Amniotic stem cell (primary cell): ENCODE measurements around the gene CMSS1.

Experiments used
- DNase-seq: peaks from one replicate; lab custom pipeline; 2025; lab: John Stamatoyannopoulos, UW

The CMSS1 gene

DNA sequence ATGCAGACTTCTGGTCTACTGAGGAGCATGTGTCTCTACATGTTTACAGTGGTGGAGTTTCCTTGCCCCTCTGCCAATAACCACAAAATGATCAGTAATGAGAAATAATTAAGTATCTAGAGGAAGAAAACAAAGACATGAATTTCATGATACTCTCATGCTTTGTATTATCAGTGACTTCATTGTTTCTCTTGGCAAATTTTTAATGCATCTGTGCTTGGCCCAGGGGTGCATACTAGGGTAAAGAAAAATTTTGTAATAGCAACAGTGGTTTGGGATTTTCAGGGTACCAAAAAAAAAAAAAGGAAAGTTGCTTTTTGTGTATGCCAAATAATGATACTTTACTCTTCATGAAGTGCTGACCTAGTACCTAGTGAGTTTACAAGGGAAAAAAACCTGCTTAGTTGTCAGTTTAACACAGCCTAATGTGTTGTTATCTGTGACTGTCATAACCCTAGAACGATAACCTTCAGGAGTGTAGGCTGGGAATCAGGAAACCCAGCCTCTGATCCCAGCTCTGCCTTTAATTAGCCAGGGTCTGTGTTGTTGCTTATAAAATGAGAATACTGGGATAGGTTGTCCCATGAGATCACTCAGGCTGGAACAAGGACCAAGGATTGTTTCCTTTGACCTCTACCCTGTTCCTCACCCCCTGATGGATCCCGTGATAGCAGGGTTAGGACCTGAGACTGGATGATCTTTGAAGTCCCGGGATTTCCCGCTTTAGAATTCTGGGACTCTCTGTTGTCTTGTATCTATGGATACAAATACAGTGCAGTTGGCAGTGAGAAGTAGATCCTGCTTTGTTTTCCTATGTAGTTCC, 117.5 kb downstream of the CMSS1 start:
- no peak for DNase-seq

DNA sequence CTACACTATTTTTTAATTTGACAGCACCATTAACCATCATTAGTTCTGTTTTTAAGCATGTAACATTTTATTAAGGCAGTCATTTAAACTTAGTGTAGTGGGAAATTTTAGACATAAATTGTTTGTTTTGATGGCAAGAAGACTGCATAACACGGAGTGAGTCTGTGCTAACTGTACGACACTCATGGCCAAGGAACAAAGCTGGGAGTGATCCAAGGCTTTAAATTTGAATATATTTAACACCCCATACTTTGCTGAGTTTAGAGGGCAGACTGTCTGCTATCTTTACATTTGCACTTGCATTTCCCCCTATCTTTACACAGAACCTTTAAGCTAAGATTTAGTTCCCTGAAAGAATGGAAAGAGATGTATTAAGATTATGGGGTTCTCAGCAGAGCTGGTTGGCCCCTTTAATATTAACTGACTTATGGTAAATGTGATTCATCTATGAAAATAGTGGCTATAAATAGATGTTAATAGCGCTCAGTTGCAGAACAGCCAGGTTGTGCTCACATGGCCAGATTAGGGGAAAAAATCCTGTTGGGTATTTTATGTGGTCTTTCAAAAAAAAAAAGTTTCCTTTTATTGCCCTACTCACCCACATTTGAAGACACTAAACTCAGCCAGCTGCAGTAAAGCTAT, 120.7 kb downstream of the CMSS1 start:
- DNase-seq, result no peak

DNA sequence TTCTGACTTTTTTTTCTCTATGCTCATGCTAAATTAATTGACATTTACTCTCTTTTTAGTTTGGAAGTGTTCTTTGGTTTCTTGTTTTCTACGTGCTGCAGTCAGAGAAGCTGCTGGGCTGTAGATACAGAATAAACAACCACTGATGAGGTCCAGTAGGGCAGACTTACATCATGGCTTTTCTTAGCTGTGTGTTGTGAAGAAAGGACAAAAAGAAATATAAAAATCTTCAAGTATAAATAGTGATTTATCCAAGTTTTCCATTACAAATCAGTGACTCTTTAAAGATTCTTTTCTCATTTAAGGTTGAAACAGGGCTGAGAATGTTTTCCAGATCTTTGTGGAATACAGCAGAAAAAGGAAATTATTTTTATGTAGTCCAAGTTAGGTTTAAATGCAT, 122.2 kb downstream of the CMSS1 start:
- DNase-seq, result no peak

DNA sequence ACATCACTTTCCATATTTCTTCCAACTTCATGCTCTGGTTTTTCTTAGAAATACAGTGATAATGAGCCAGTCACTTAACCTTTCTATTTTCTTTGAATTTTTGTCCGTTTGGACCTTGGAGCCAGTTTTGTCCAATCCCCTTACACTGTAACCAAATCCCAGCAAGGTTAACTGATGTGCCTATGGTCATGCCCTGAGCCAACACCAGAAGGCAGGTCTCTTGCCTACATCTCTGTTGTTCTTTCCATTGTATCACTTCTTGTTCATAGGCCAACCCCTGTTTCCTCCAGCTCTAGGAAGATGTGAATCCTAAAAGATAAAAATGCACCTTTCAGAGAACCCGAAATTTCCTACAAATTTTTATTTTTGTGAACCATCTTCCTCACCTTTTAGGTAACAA, 122.7 kb downstream of the CMSS1 start:
- DNase-seq, result no peak

DNA sequence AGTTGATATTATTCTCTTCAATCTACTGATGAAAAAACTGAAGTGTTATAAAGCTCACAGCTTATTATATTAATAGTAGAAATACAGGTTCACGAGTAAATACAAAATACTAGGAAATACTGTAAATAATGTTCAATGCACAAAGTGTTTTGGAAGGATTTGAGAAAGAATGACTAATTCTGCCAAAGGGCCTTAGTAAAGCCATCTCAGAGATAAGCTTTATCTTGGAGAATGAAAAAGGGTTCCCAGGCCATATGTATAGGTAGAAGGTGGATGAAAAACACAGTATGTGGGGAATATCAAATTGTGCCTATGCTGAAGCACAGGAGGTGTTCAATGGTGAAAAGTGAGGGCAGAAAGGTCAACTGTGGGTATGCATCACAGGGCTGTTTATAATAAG, 123.5 kb downstream of the CMSS1 start:
- DNase-seq, result no peak

GRCh38 chr3:99943931-99944761, 126.5 kb downstream of the CMSS1 start:
- DNase-seq, result no peak

DNA sequence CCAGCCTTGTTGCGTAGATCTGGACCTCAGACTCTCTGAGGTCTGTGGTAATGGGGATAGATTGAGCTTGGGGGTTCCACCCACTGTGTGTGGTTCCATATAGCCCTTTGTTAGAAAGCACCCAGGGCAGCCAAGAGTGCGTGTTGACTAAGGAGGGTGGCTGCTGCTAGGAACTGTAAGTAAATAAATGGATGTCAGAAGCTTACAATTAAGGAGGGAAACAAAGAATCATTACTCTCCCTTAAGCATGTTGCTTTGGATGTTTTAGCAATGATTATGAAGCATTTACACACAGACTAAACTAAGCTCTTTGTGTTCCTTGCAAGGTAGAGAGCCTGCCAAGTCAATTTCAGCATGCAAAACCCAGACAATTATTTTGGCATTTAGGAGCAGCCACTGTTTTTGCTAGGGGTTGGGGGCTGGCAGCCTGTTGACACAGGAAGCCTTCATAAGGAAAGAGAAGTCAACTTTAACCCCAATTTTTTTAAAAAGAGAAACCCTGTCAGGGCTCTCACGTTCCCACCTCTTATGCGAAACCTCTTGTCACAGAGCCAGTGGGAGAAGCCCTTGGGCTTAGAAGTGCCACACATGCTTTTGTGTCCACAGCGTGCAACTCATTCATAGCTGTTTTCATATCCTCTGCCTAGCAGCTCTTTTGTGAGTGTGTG, 127.8 kb downstream of the CMSS1 start:
- DNase-seq, result no peak

DNA sequence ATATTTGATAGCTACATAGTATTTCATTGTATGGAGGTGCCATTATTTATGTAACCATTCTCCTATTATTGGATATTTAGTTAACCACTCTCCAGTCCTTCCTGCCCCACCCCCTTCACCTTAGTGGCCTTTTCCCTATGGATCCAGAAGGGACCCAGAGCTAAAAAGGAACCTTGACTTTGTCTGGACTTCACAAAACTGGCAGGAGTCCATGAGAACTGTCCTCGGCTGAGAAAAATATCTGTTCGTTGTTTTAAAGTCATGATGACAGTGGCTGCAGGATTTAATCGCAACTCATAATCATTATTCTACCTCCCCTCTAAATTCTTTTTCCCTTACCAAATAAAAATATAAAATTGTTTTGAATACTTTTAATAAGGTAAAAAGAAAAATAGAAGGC, 129.7 kb downstream of the CMSS1 start:
- no peak for DNase-seq

DNA sequence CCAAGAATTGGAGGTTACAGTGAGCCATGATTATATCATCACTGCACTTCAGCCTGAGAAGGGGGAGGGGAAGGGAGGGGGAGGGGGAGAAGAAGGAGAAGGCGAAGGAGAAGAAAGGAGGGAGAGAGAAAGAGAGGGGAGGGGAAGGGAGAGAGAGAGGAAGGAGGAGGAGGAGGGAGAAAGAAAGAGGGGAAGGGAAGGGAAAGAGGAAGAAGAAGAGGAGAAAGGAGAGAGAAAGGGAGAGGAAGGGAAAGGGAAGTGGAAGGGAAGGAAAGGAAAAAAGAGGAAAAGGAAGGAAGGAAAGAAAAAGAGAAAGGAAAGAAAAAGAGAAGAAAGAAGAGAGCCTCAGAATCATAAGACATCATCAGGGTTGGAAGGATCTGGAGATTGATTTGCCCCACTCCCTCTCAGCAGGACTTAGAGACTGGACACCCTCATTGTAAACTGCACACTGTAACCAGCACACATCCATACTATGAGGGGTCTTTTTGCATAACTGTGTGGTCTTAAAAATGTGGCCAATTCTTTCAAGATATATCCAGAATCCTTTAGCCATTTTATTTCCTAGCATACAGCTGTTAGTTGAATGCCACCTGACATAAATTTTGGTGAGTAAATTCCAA, 130.9 kb downstream of the CMSS1 start:
- no peak for DNase-seq

DNA sequence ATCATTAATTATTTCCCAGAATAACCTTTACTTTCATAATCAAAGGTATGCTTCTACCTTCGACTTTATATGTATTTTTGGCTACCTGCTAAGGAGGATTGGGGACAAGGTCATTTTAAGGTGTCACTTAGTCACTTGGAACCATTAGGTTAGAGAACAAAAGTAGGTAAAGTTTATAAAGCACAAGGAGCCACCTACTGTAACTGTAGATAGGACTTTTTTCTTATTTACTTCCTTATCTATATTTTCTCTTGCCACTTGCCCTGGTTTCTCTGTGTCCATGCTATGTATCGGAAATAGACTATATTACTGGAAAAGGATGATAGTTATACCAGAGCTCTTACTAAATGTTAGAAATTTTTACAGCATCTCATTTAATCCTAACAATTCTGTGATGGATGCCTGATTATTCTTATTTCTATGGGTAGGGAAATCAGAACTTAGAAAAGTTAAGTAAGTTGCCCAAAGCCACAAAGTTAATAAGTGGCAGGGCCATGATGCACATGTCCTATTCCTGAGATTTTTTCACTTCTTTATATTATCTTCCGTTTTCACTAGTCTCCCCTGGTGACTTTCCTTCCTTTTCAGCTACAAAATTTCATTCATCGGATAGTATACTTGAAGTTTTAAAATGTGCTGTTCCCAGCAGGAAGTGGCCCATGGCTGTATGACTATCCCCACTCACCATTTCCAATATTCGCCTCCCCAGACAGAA, 132.5 kb downstream of the CMSS1 start:
- no peak for DNase-seq

DNA sequence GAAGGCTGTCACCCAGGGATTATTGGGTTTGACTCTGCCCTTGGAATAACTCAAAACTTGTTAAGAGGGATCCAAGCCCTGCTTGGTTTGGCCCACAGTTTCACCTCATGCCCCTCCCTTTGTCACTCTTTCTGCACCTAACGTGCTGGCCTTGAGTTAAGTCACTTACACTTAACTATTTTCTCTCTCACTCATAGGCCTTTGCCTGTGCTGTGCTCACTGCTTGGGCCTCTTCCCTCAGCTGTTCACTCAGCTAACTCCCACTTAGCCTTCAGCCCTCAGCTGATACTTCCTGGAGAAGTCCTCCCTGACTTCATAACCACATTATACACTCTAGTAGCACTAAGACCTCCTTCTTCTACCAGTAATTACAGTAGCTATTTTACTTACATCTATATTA, 133.3 kb downstream of the CMSS1 start:
- DNase-seq, result no peak

GRCh38 chr3:99951701-99952100, 134.0 kb downstream of the CMSS1 start:
- no peak for DNase-seq

DNA sequence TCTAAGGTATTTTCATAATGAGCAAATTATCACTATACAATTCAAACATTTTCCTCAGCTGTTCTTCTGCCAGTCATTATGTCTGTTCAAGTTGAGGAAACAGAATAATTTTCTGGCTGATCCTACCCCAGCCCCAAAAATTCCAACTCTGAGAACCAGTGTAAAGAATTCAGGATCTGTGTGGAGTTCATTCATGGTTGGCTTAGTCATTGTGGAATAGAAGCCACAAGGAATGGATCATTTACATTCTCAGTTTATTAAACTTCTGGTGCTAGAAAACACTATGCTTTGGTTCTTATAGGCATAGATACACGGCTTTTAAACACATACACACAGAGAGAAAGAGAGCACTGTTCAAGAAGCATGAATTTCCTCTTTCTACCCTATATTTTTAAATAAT, 134.6 kb downstream of the CMSS1 start:
- no peak for DNase-seq

- DNase-seq, result no peak
These were observed 135.9 kb downstream of the CMSS1 start for GRCh38 chr3:99953596-99953995.

GRCh38 chr3:99954914-99955644, 137.4 kb downstream of the CMSS1 start:
- DNase-seq, result no peak

GRCh38 chr3:99955773-99956562, 138.3 kb downstream of the CMSS1 start:
- no peak for DNase-seq

DNA sequence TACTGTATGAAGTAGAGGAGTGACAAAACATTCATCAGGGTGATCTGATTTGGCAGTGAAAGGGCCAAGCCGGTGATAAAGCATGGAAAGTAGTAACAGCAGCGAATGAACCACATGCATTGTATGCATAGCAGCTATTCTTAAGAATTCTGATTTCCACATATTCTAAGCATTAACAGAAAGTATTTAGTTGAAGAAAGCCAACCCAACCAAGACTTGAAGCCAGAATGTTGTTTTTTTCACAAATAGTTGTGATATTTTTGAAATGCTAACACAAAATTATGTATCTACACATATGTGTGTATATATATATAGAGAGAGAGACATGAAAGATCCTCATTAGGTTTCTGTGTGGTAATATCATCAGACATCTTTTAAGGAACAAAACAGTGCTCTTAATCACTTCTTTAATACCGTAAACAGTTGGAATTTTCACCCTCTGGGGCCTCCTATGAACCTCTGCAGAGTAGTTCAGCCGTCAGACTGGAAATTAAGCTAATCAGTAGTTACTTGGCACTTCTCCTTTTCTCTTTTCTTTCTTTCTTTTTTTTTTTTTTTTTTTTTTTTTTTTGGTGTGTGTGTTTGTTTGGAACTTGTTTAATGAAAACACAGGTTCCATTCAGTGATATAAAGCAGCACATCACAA, 139.6 kb downstream of the CMSS1 start:
- DNase-seq, result no peak

DNA sequence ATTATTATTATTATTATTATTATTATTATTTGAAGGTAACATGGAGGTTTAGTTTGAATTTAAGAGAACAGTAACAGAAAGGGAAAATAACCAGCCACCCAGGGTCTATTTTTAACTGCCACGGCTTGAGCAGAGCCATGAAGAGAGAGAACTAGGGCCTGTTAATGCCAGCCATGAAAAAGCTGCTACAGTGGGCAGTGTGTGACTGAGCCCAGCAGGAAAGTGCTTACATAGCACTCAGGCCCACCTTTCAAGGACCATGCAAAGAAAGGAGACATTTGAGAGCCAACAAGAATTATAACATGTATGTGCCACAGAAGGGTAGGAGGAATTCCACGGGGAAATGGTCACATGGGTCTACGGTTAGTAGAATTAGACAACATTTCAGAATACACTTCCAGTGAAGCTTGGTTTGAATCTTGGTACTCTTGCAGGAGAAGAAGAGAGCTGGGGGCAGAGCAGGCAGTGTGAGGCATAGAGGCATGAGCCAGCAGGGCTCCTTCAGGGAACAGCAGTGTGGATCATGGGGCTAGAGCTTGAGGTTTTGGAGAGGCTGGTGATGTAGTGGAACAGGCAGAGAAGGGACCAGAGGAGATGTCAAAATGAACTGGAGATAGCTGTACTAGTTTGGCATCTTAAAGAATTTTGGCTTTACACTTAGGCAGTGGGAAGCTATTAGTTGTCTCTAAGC, 140.7 kb downstream of the CMSS1 start:
- DNase-seq, result no peak
